GM12872 (cell line): ENCODE data around the gene MKKS.

ENCODE experiments used
- CTCF ChIP-seq: IDR thresholded peaks from 3 replicates; pipeline ENCODE4 v1.5.1; 2011; ENCODE audit warnings: low read depth, mild to moderate bottlenecking, low read length, moderate library complexity; ENCODE audit not compliant: insufficient read depth

Gene MKKS

DNA sequence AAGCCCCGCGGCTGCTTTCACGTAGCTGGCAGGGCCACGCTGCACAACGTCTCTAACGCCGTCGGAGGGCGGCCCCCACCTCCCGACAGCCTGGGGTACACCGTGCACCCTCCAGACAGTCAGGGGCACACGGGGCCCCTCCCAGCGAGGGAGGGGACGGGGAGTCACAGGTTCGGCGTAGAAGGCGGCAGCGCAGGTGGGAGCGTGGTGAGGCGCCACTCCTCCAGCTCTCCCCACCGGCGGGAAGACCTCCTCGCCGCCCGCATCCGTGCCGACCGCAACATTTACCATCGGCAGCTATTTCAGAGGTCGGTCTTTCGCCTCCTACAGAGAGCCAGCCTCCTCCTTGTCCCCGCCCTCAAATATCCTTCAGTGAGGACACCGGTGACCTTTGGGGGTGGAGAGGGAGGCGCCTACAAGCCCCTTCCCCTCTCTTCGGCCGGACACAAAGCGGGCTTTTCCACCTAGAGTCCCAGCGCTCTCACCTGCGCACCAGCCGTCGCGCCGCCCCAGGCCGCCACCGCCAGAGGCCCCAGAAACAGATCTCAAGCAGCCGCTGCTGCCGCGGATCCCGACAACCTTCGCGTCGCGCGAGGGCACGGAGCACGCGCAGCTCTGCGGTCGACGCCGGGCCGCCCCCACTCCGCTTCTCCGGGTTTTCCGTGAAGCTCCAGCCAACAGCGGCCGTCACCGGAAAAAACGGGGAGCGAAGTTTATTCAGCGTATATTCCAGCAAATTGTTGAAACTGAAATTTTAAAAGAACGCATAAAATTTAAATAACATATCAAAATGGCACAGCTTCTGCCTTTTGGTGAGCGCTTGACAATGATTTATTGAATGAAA is at the start of gene MKKS:
Gene MKKS, minus strand, starts transcription at position 600 of the 844 bp plus-strand sequence. CDS start 20,708 bp downstream, outside the sequence.
- no peak for TF ChIP-seq CTCF

DNA sequence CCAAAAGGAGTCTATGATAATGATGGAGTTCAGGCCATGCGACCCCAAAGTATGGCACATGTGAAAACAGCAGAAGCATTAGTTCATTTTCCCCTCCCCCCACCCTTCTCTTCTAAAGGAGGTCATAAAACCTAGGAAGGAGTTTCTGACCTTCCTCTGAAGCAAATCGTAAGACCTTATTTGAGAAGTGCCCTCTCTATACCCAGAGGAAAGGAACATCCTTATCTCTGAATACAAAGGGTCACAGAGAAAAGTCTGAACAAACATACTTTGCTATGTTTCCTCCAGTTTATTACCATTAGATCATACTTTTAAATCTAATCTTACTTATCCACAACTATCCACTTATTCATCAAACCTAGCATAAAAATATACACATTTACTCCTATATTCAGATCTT is 49.7 kb upstream of the MKKS start:
- no peak for TF ChIP-seq CTCF

- no peak for TF ChIP-seq CTCF
Measured at GRCh38 chr20:10481676-10482075, 47.7 kb upstream of the MKKS start.

DNA sequence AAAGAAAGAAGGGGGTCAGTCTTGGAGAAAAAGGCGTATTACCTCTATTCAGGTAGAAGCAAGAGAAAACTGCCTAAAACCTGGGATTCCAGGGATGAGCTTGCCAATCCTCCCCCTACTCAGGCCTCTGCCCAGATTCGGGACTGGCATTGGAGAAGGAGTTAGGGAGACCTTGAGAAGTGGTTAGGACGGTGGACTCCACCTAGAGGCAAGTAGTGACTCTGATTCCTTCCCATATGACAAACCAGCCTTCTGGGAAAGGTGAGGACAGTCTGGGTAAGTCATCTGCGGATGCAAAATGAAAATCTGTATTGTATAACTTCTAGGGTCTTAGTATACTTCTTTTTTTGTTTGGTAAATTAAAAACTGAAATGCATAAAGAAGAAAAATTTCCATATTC is 44.9 kb upstream of the MKKS start:
- TF ChIP-seq CTCF: no peak

- TF ChIP-seq CTCF: no peak
Measured at GRCh38 chr20:10478205-10478604, 44.2 kb upstream of the MKKS start.

DNA sequence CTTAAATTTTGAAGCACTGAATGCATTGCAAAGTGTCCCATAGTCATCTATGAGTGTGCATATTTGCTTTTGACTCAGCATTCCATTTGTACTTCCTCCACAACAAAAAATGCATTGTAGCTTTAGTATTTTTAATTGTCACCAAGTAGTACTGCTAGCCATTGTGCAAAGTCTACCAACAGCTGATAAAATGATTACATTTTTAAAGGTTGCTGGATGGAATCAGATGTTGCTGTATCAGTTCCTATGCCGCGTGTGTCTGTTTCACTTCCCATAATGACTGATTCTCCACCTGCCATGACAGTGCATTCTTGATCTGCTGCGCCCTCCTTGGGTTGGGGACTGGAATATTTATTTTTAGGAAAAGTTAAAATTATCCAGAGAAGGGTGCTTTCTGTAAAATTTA is 42.3 kb upstream of the MKKS start:
- TF ChIP-seq CTCF: peak; percentile 41; the same call in 2 of the 3 replicates

DNA sequence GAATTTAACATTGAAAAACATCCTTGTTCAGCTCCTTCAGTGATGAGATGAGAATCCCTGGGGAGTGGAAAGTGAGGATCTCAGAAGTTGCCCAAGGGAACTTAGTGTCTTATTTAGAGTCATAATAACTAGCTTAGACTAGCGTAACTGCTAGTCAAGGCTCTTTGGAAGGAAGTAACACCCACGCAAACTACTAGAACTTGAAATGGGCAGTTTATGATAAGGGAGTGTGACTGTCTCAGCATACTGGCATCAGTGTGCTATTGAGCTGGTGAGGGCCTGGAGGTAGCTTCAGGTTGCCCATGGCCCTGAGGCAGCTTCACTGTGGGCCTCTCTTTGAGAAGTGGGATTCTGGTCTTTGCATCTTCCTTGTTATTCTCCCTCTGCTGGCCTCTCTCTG is 41.2 kb upstream of the MKKS start:
- no peak for TF ChIP-seq CTCF
